H9 (cell line): ENCODE measurements around the gene UBE2L5. TPM values are rescaled to one million over a fixed set of nuclear protein-coding genes. Genes with fewer than 3 reads are reported as not detected.

Source experiments
- DNase-seq: peaks from one replicate; pipeline ENCODE4 v3.0.0-alpha.2; 2017
- H2AFZ ChIP-seq: one replicate; pipeline ENCODE4 v1.6.1; 2013; ENCODE audit warnings: mild to moderate bottlenecking, low read length, control low read depth, moderate library complexity
- H2AK5ac ChIP-seq: 2 replicates; pipeline ENCODE4 v1.6.1; 2013; ENCODE audit warnings: low read length, control low read depth, mixed read lengths; ENCODE audit not compliant: insufficient read length
- H2BK120ac ChIP-seq: one replicate; pipeline ENCODE4 v1.6.1; 2013; ENCODE audit warnings: low read depth, mild to moderate bottlenecking, low read length, control low read depth, inconsistent platforms; ENCODE audit not compliant: poor library complexity, severe bottlenecking
- H2BK12ac ChIP-seq: 2 replicates; pipeline ENCODE4 v1.6.1; 2013; ENCODE audit warnings: low read length, control low read depth, mixed read lengths, low read depth; ENCODE audit not compliant: insufficient read length
- H2BK15ac ChIP-seq: 2 replicates; pipeline ENCODE4 v1.6.1; 2013; ENCODE audit warnings: low read depth, low read length, control low read depth
- H2BK20ac ChIP-seq: one replicate; pipeline ENCODE4 v1.6.1; 2013; ENCODE audit warnings: low read depth, mild to moderate bottlenecking, low read length, control low read depth, inconsistent platforms; ENCODE audit not compliant: poor library complexity, severe bottlenecking
- H2BK5ac ChIP-seq: 2 replicates; pipeline ENCODE4 v1.6.1; 2013; ENCODE audit warnings: low read length, control low read depth, mixed read lengths; ENCODE audit not compliant: insufficient read length
- H3K14ac ChIP-seq: 2 replicates; pipeline ENCODE4 v1.6.1; 2013; ENCODE audit warnings: low read length, control low read depth; ENCODE audit not compliant: insufficient read depth
- H3K18ac ChIP-seq: 2 replicates; pipeline ENCODE4 v1.6.1; 2013; ENCODE audit warnings: low read depth, mild to moderate bottlenecking, mixed read lengths, low read length, control low read depth; ENCODE audit not compliant: insufficient read length
- H3K23ac ChIP-seq: 2 replicates; pipeline ENCODE4 v1.6.1; 2013; ENCODE audit warnings: low read length, control low read depth, mixed read lengths, low read depth; ENCODE audit not compliant: insufficient read length
- H3K23me2 ChIP-seq: 2 replicates; pipeline ENCODE4 v1.6.1; 2013; ENCODE audit warnings: low read depth, mild to moderate bottlenecking, mixed read lengths, low read length, control low read depth; ENCODE audit not compliant: insufficient read length, poor library complexity, severe bottlenecking
- H3K27ac ChIP-seq: 2 replicates; pipeline ENCODE4 v1.5.1; 2013; ENCODE audit warnings: low read length, control low read depth, mixed read lengths, low read depth; ENCODE audit not compliant: insufficient read length
- H3K27me3 ChIP-seq: 2 replicates; pipeline ENCODE4 v1.6.1; 2013; ENCODE audit warnings: low read length, control low read depth, inconsistent platforms; ENCODE audit not compliant: insufficient read depth
- H3K4ac ChIP-seq: 2 replicates; pipeline ENCODE4 v1.6.1; 2013; ENCODE audit warnings: low read depth, mild to moderate bottlenecking, control low read depth, inconsistent platforms, low read length, moderate library complexity
- H3K4me1 ChIP-seq: 2 replicates; pipeline ENCODE4 v1.6.1; 2013; ENCODE audit warnings: low read length, control low read depth, inconsistent platforms; ENCODE audit not compliant: insufficient read depth
- H3K4me2 ChIP-seq: 2 replicates; pipeline ENCODE4 v1.6.1; 2013; ENCODE audit warnings: low read length, control low read depth, mixed read lengths; ENCODE audit not compliant: insufficient read length, insufficient read depth
- H3K56ac ChIP-seq: 2 replicates; pipeline ENCODE4 v1.6.1; 2013; ENCODE audit warnings: low read depth, mild to moderate bottlenecking, mixed read lengths, low read length, control low read depth; ENCODE audit not compliant: insufficient read length
- H3K79me1 ChIP-seq: 2 replicates; pipeline ENCODE4 v1.6.1; 2013; ENCODE audit warnings: low read depth, mild to moderate bottlenecking, moderate library complexity, low read length, control low read depth, inconsistent platforms; ENCODE audit not compliant: insufficient read depth, poor library complexity, severe bottlenecking
- H3K79me2 ChIP-seq: 2 replicates; pipeline ENCODE4 v1.6.1; 2013; ENCODE audit warnings: low read length, control low read depth, inconsistent platforms; ENCODE audit not compliant: insufficient read depth
- H3K9ac ChIP-seq: 2 replicates; pipeline ENCODE4 v1.6.1; 2013; ENCODE audit warnings: low read length, control low read depth, mixed read lengths; ENCODE audit not compliant: insufficient read length; ENCODE audit errors: extremely low read depth
- H3K9me3 ChIP-seq: one replicate; pipeline ENCODE4 v1.6.1; 2013; ENCODE audit warnings: low read depth, low read length, inconsistent platforms; ENCODE audit not compliant: control insufficient read depth
- H3T11ph ChIP-seq: one replicate; pipeline ENCODE4 v1.6.1; 2013; ENCODE audit warnings: mild to moderate bottlenecking, low read length, control low read depth, inconsistent platforms
- H4K20me1 ChIP-seq: one replicate; pipeline ENCODE4 v1.6.1; 2013; ENCODE audit not compliant: control insufficient read depth, insufficient read length, insufficient read depth
- H4K5ac ChIP-seq: 2 replicates; pipeline ENCODE4 v1.6.1; 2013; ENCODE audit warnings: low read depth, mild to moderate bottlenecking, mixed read lengths, low read length, control low read depth; ENCODE audit not compliant: insufficient read length
- H4K8ac ChIP-seq: replicated peaks from 2 replicates; pipeline ENCODE4 v1.6.1; 2013; ENCODE audit warnings: low read length, control low read depth, mixed read lengths, low read depth; ENCODE audit not compliant: insufficient read length
- H4K91ac ChIP-seq: 2 replicates; pipeline ENCODE4 v1.6.1; 2013; ENCODE audit warnings: low read depth, mild to moderate bottlenecking, moderate library complexity, mixed read lengths, low read length, control low read depth; ENCODE audit not compliant: insufficient read length
- H3K27ac Mint-ChIP-seq, 3 experiments: 2 replicates in 2 of 3; 3 replicates in 1 of 3; pipeline ENCODE4 v1.8.0; 2020 to 2021; ENCODE audit warnings: mixed read lengths in 3 of 3, mild to moderate bottlenecking in 1 of 3, moderate library complexity in 1 of 3
- H3K27me3 Mint-ChIP-seq: 2 replicates; pipeline ENCODE4 v1.8.0; 2021; ENCODE audit warnings: low read depth, mild to moderate bottlenecking, moderate library complexity, mixed read lengths
- H3K36me3 Mint-ChIP-seq, 3 experiments: 2 replicates in 2 of 3; 3 replicates in 1 of 3; pipeline ENCODE4 v1.8.0; 2020 to 2021; ENCODE audit warnings: low read depth in 3 of 3, mixed read lengths in 3 of 3; ENCODE audit not compliant: insufficient read depth in 1 of 3
- H3K4me1 Mint-ChIP-seq, 2 experiments: 2 replicates each; pipeline ENCODE4 v1.8.0; 2020; ENCODE audit warnings: mixed read lengths in 2 of 2
- H3K4me3 Mint-ChIP-seq, 2 experiments: 2 replicates in 1 of 2; 3 replicates in 1 of 2; pipeline ENCODE4 v1.8.0; 2020 to 2021; ENCODE audit warnings: mild to moderate bottlenecking in 2 of 2, mixed read lengths in 2 of 2, moderate library complexity in 1 of 2
- H3K9me3 Mint-ChIP-seq, 2 experiments: 2 replicates in 1 of 2; 3 replicates in 1 of 2; pipeline ENCODE4 v1.8.0; 2020; ENCODE audit warnings: mild to moderate bottlenecking in 2 of 2, mixed read lengths in 2 of 2, moderate library complexity in 1 of 2
- CTCF ChIP-seq: fragments of 200-600 bp; sonication (generic); conservative IDR thresholded peaks from 3 replicates; pipeline ENCODE4 v1.8.0; 2021; ENCODE audit warnings: antibody characterized with exemption, mild to moderate bottlenecking
- WGBS: extraction: QIAGEN DNeasy Blood & Tissue Kit; methylation state at CpG from one replicate; pipeline ENCODE4 v1.1.7; 2013; ENCODE audit warnings: missing lambda C conversion rate, low lambda C conversion rate, mixed read lengths; ENCODE audit not compliant: insufficient read length; ENCODE audit errors: extremely low coverage; 5-methylcytosine and 5-hydroxymethylcytosine counted together
- total RNA-seq: library from RNA; stranded (reverse); gene quantifications from 2 replicates; pipeline ENCODE4 v1.2.1, GENCODE V29; 2021

UBE2L5 gene
- total RNA-seq, 1 experiment from 2014 or later: 0.20 TPM

DNA sequence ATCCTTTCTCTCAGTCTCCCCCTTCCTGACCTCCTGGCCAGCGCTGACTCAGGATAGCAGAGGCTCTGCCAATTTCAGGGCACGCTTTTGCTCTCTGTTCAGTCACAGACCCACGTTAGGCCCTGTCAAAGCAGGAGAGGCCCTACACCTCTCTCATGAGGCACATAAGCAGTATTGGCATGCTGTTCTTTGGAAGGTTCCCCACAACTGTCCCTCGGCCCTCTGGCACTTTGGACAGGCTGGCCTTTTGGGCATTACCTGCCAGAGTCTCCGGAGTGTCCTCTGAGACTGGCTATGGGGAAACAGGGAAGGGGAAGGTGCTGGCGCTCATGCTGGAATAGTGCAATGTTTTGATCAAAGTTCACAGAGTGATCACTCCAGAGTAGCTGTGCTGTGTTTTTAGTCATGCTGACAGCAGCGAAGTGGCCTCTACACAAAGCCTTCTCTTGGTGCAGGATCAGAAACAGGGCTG lies 23.7 kb upstream of the UBE2L5 start:
- Mint-ChIP-seq H3K27ac (no peak overlapping the region; a peak in 2 of 7 replicates), H3K4me3 (no peak overlapping the region), H3K36me3 (no peaks in the 10 kb centered on the region), H3K27me3 (peaks cover 7% of the 10 kb centered on the region), H3K9me3 (no peaks in the 10 kb centered on the region), H3K4me1 (peaks cover 27 to 33% of the 10 kb centered on the region in 2 experiments)
- Histone ChIP-seq H3K23me2 (peaks cover 7% of the 10 kb centered on the region), H3K9me3 (no peaks in the 10 kb centered on the region), H2BK120ac (no peak overlapping the region), H3K4me1 (peaks cover 2% of the 10 kb centered on the region; the same call in 1 of the 2 replicates), H3K18ac (no peak overlapping the region), H3K79me2 (no peaks in the 10 kb centered on the region), H3K56ac (no peak overlapping the region), H3K14ac (no peak overlapping the region), H2AFZ (no peak overlapping the region), H3K9ac (no peak overlapping the region), H3K79me1 (no peaks in the 10 kb centered on the region), H3K23ac (no peak overlapping the region), H2BK15ac (no peak overlapping the region), H3K4me2 (no peak overlapping the region), H3T11ph (no peak overlapping the region), H4K91ac (no peak overlapping the region), H4K20me1 (no peaks in the 10 kb centered on the region), H4K8ac (no peak overlapping the region), H3K27ac (no peak overlapping the region), H2BK5ac (no peak overlapping the region), H2BK20ac (no peak overlapping the region), H2AK5ac (no peak overlapping the region), H3K27me3 (no peaks in the 10 kb centered on the region), H2BK12ac (no peak overlapping the region), H4K5ac (no peak overlapping the region), H3K4ac (no peak overlapping the region)
- no peak for DNase-seq
- no CpG with 5 or more reads among the region's 7 CpGs for WGBS
- TF ChIP-seq CTCF: no peak
